ENCODE data around the gene ZNF646.
A peak's percentile ranks its signal among the peaks of the same experiment; 100 is the strongest.

ZNF646 gene

GRCh38 chr16:31080756-31081419 is 6.7 kb downstream of the ZNF646 start:
- TF ChIP-seq POLR2A (IDR thresholded peaks at IDR 0.05; ENCODE audit: extremely low read depth, insufficient read length) (no peak), MAX (IDR thresholded peaks at IDR 0.05; ENCODE audit: low read depth, low read length) (no peak), CTCF (IDR thresholded peaks at IDR 0.05; ENCODE audit: low read depth, low read length) (no peak), MYC (IDR thresholded peaks at IDR 0.05; ENCODE audit: low read depth, low read length) (no peak)
- peak overlapping the region; percentile 56 for H3K4me3 ChIP-seq (ENCODE audit: low read depth, low read length)
- peak; percentile 59 for DNase-seq (ENCODE audit: low read depth)

- TF ChIP-seq MAX (IDR thresholded peaks at IDR 0.05; ENCODE audit: low read depth, low read length), result no peak
- no peak for TF ChIP-seq CTCF (IDR thresholded peaks at IDR 0.05; ENCODE audit: low read depth, low read length)
- TF ChIP-seq POLR2A (IDR thresholded peaks at IDR 0.05; ENCODE audit: extremely low read depth, insufficient read length), result no peak
- TF ChIP-seq MYC (IDR thresholded peaks at IDR 0.05; ENCODE audit: low read depth, low read length), result no peak
- peak; percentile 41 for DNase-seq (ENCODE audit: low read depth)
- H3K4me3 ChIP-seq (ENCODE audit: low read depth, low read length), result no peak overlapping the region
Measured at GRCh38 chr16:31081428-31082351, 7.5 kb downstream of the ZNF646 start.

- TF ChIP-seq POLR2A (IDR thresholded peaks at IDR 0.05; ENCODE audit: extremely low read depth, insufficient read length), result no peak
- DNase-seq (ENCODE audit: low read depth), result no peak
Measured at GRCh38 chr16:31082368-31083045, 8.3 kb downstream of the ZNF646 start.

GRCh38 chr16:31083081-31083480 is 8.9 kb downstream of the ZNF646 start:
- no peak for DNase-seq (ENCODE audit: low read depth)
- no peak for TF ChIP-seq POLR2A (IDR thresholded peaks at IDR 0.05; ENCODE audit: extremely low read depth, insufficient read length)
- TF ChIP-seq MYC (IDR thresholded peaks at IDR 0.05; ENCODE audit: low read depth, low read length), result no peak
- TF ChIP-seq MAX (IDR thresholded peaks at IDR 0.05; ENCODE audit: low read depth, low read length), result no peak
- H3K4me3 ChIP-seq (ENCODE audit: low read depth, low read length), result no peak overlapping the region

More at GRCh38 chr16:31082368-31083045, 8.3 kb downstream of the ZNF646 start:
- no peak overlapping the region for H3K4me3 ChIP-seq (ENCODE audit: low read depth, low read length)

- H3K4me3 ChIP-seq (ENCODE audit: low read depth, low read length), result no peak overlapping the region
- TF ChIP-seq MAX (IDR thresholded peaks at IDR 0.05; ENCODE audit: low read depth, low read length) (no peak), CTCF (IDR thresholded peaks at IDR 0.05; ENCODE audit: low read depth, low read length) (no peak), POLR2A (IDR thresholded peaks at IDR 0.05; ENCODE audit: extremely low read depth, insufficient read length) (no peak), MYC (IDR thresholded peaks at IDR 0.05; ENCODE audit: low read depth, low read length) (no peak)
- DNase-seq (ENCODE audit: low read depth), result no peak
Measured at GRCh38 chr16:31083556-31083955, 9.3 kb downstream of the ZNF646 start.

- H3K4me3 ChIP-seq (ENCODE audit: low read depth, low read length), result no peak overlapping the region
- TF ChIP-seq POLR2A (IDR thresholded peaks at IDR 0.05; ENCODE audit: extremely low read depth, insufficient read length), result no peak
- TF ChIP-seq CTCF (IDR thresholded peaks at IDR 0.05; ENCODE audit: low read depth, low read length), result no peak
- TF ChIP-seq MAX (IDR thresholded peaks at IDR 0.05; ENCODE audit: low read depth, low read length), result no peak
- TF ChIP-seq MYC (IDR thresholded peaks at IDR 0.05; ENCODE audit: low read depth, low read length), result no peak
Measured at GRCh38 chr16:31083981-31084380, 9.8 kb downstream of the ZNF646 start.

More at GRCh38 chr16:31083981-31084380, 9.8 kb downstream of the ZNF646 start:
- no peak for DNase-seq (ENCODE audit: low read depth)
